Measurements from ENCODE around the gene BIN2. TPM values are rescaled to one million over a fixed set of nuclear protein-coding genes. Genes with fewer than 3 reads are reported as not detected.

BIN2 gene
- total and polyA plus RNA-seq, 10 of the 15 experiments (the other 5 are each of a cell fraction or from before 2014, with no cell fraction given) = 8.6 to 42.9 (median 32.1) TPM

DNA sequence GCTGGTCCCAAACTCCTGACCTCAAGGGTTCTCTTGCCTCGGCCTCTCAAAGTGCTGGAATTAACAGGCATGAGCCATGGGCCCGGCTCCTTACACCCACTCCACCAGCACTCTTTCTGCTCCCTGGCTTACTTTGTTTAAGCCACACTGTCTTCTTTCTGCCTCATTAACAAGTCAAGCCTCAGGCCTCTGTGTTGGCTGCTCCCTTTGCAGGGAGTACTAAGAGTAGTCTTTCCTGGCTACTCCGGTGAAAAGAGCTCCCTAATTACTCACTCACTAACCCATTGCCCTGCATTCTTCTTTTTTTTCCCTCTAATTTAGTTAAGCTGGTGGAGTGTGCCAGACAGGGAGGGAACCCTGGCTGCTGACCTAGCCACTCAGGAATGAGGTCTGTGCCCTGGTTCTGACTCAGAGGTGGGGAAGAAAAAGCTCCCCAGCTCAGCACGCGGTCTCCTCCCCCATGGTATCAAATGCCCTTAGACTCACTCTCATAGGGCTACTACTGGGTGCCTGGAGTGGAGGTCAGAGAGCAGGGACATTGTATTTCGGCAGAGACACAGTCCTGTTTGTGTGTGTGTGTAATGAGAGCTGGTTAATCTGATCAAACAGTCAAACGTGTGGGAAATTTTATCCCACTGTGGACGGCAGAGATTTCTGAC, 47.5 kb upstream of the BIN2 start:
- DNase-seq (ENCODE audit: low read depth, low spot score) (no peak), FAIRE-seq (no peak), ATAC-seq (no peak)
- 98% methylated on average over 8 of the region's 8 CpGs for WGBS (ENCODE audit: insufficient coverage, insufficient replicate concordance, low lambda C conversion rate, missing lambda C conversion rate)
- intact Hi-C loops (cut with micrococcal nuclease; ENCODE audit: unreplicated experiment) (no loop called here), in situ Hi-C loops (cut with MboI) (no loop called here)
- peaks cover 4 to 25% of the 10 kb centered on the region in 2 experiments; a peak in 3 of 4 replicates for H3K36me3 ChIP-seq (ENCODE audit: control insufficient read depth in 2 of 2, insufficient read depth in 2 of 2, low read length in 1 of 2)
- H4K20me1 ChIP-seq (ENCODE audit: control insufficient read depth, insufficient read depth) = no peaks in the 10 kb centered on the region
- H3K4me1 ChIP-seq (ENCODE audit: control insufficient read depth, insufficient read depth, low read length) = peaks cover 21% of the 10 kb centered on the region
- RAD21 ChIA-PET (ENCODE audit: unreplicated experiment) = interaction anchor here (1.0 to 1.3 kb wide), 3 partner anchors 15 to 49 kb away, joined by 3 to 6 read pairs (median 3); no protein-coding TSS in a partner anchor
- peaks cover 1% of the 10 kb centered on the region; the same call in 1 of the 2 replicates for H3K79me2 ChIP-seq (ENCODE audit: control insufficient read depth, insufficient read depth, low read length)
- TF ChIP-seq NR2C2 (IDR thresholded peaks at IDR 0.05; ENCODE audit: borderline replicate concordance, control insufficient read depth, insufficient read length, low read depth) = no peak
- no peak for TF ChIP-seq TAF1 (IDR thresholded peaks at IDR 0.05; ENCODE audit: borderline replicate concordance, low read depth, low read length)
- no peak for TF ChIP-seq PML (IDR thresholded peaks at IDR 0.05; ENCODE audit: low read length)
- no peak for TF ChIP-seq RAD51 (IDR thresholded peaks at IDR 0.05)
- no peak for TF ChIP-seq CREM (IDR thresholded peaks at IDR 0.05; ENCODE audit: low read depth)
- TF ChIP-seq CHD4 (IDR thresholded peaks at IDR 0.05) = no peak
- no peak for TF ChIP-seq RFX5 (IDR thresholded peaks at IDR 0.05; ENCODE audit: low read depth, low read length)
- CTCF ChIA-PET = interaction anchor here (0.6 to 1.7 kb wide), 13 partner anchors 13 to 504 kb away, joined by 3 to 7 read pairs (median 3); no protein-coding TSS in a partner anchor
- POLR2A ChIA-PET = no interaction called here
- H3K9ac ChIP-seq (ENCODE audit: control insufficient read depth, insufficient read depth, low read length) = no peak overlapping the region
- SMC1A ChIA-PET (ENCODE audit: uncharacterized antibody, unreplicated experiment) = interaction anchor here (1.0 to 1.8 kb wide), 5 partner anchors 13 to 50 kb away, joined by 4 to 9 read pairs (median 5); no protein-coding TSS in a partner anchor
- no peak overlapping the region for H3K4me3 ChIP-seq
- H3K27ac ChIP-seq (ENCODE audit: control insufficient read depth, insufficient read depth) = no peak overlapping the region
- H3K27me3 ChIP-seq (replicated peaks in 1 of 2; ENCODE audit: control insufficient read depth in 2 of 2, insufficient read depth in 2 of 2, low read length in 1 of 2) = no peaks in the 10 kb centered on the region
- no peaks in the 10 kb centered on the region for H3K9me3 ChIP-seq (replicated peaks; ENCODE audit: control insufficient read depth, insufficient read depth, low read length)
- no TSS peak for BruUV-seq (replicated peaks)
- H2AFZ ChIP-seq (ENCODE audit: control insufficient read depth, low read depth, low read length) = no peak overlapping the region
- H3K4me2 ChIP-seq (ENCODE audit: control insufficient read depth, insufficient read depth) = no peak overlapping the region

DNA sequence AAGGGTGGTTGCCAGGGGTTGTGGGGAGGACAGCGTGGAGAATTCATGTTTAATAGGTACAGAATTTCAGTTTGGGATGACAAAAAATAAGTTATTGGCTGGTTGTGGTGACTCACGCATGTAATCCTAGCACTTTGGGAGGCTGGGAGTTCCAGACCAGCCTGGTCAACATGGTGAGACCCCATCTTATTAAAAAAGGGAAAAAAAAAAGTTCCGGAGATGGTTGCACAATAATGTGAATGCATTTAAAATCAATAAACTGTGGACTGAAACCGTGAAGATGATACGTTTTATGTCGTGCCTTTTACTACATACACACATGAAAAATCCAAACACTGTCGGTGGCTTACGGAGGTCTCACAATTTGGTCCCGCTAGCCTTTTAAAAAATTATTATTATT, 46.7 kb upstream of the BIN2 start:
- POLR2A ChIA-PET = no interaction called here

More for the DNA sequence above, 46.7 kb upstream of the BIN2 start:
- ChIA-PET CTCF (interaction anchor here (0.7 kb wide), 1 partner anchor 61 kb away, joined by 3 read pairs; no protein-coding TSS in a partner anchor), RAD21 (ENCODE audit: unreplicated experiment) (no interaction called here), SMC1A (ENCODE audit: uncharacterized antibody, unreplicated experiment) (interaction anchor here (1.2 to 1.8 kb wide), 2 partner anchors 16 to 50 kb away, joined by 4 to 5 read pairs; no protein-coding TSS in a partner anchor)
- intact Hi-C loops (cut with micrococcal nuclease; ENCODE audit: unreplicated experiment) = no loop called here
- no peaks in the 10 kb centered on the region for H3K27me3 ChIP-seq (replicated peaks in 1 of 2; ENCODE audit: control insufficient read depth in 2 of 2, insufficient read depth in 2 of 2, low read length in 1 of 2)
- no peak overlapping the region for H3K4me3 ChIP-seq
- no peaks in the 10 kb centered on the region for H4K20me1 ChIP-seq (ENCODE audit: control insufficient read depth, insufficient read depth)
- H3K4me2 ChIP-seq (ENCODE audit: control insufficient read depth, insufficient read depth) = no peak overlapping the region
- H3K79me2 ChIP-seq (ENCODE audit: control insufficient read depth, insufficient read depth, low read length) = peaks cover 1% of the 10 kb centered on the region; the same call in 1 of the 2 replicates
- H3K27ac ChIP-seq (ENCODE audit: control insufficient read depth, insufficient read depth) = no peak overlapping the region
- BruUV-seq (replicated peaks) = no TSS peak
- DNase-seq (ENCODE audit: low read depth, low spot score) = no peak
- FAIRE-seq = no peak
- H3K9me3 ChIP-seq (replicated peaks; ENCODE audit: control insufficient read depth, insufficient read depth, low read length) = no peaks in the 10 kb centered on the region
- WGBS (ENCODE audit: insufficient coverage, insufficient replicate concordance, low lambda C conversion rate, missing lambda C conversion rate) = 98% methylated on average over 9 of the region's 9 CpGs
- no peak overlapping the region for H3K9ac ChIP-seq (ENCODE audit: control insufficient read depth, insufficient read depth, low read length)
- peaks cover 4 to 21% of the 10 kb centered on the region in 2 experiments; a peak in 3 of 4 replicates for H3K36me3 ChIP-seq (ENCODE audit: control insufficient read depth in 2 of 2, insufficient read depth in 2 of 2, low read length in 1 of 2)
- TF ChIP-seq, protein P1, sequence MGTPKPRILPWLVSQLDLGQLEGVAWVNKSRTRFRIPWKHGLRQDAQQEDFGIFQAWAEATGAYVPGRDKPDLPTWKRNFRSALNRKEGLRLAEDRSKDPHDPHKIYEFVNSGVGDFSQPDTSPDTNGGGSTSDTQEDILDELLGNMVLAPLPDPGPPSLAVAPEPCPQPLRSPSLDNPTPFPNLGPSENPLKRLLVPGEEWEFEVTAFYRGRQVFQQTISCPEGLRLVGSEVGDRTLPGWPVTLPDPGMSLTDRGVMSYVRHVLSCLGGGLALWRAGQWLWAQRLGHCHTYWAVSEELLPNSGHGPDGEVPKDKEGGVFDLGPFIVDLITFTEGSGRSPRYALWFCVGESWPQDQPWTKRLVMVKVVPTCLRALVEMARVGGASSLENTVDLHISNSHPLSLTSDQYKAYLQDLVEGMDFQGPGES (IDR thresholded peaks at IDR 0.05) = no peak
- TF ChIP-seq ETV6 (conservative IDR thresholded peaks at IDR 0.05 in 1 of 2, IDR thresholded peaks at IDR 0.05 in 1 of 2; ENCODE audit: borderline replicate concordance in 1 of 2, low read depth in 1 of 2) = no peak
- no peak for TF ChIP-seq WRNIP1 (IDR thresholded peaks at IDR 0.05; ENCODE audit: borderline replicate concordance, low read depth, low read length)
- TF ChIP-seq ATF7 (IDR thresholded peaks at IDR 0.05; ENCODE audit: low read depth) = no peak
- H3K4me1 ChIP-seq (ENCODE audit: control insufficient read depth, insufficient read depth, low read length) = peaks cover 21% of the 10 kb centered on the region
- H2AFZ ChIP-seq (ENCODE audit: control insufficient read depth, low read depth, low read length) = no peak overlapping the region
- no peak for ATAC-seq
- in situ Hi-C loops (cut with MboI) = no loop called here
